ENCODE results near the gene DSCAM. TPM values are rescaled to one million over a fixed set of nuclear protein-coding genes. Genes with fewer than 3 reads are reported as not detected.
"Not testable (repeated sequence)": the region's sequence is repeated elsewhere in the genome, so short reads cannot be mapped to it uniquely, and the experiment has no call there.

DSCAM gene
- total RNA-seq, 2 donors from 2014 or later: 0.05 TPM; not detected in 1

DNA sequence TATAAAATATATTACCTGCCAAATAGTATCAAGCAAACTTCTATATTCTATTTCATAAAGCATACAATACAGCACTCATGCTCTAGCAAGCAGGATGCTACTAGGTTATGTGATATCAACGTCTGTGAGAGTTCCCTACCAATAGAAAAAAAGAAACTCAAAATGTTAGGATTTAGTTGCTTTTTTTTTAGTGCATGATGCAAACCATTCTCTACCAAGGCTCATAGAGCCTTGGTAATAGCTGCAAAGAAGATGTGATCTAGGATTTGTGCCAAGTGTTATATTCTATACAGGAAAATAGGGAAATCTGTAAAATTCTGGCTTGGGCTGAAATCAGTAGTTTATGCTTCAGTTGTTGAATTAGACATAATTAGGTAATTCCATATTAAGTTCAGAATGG, 394.4 kb downstream of the DSCAM start:
- Histone ChIP-seq H3K27ac (no peak overlapping the region), H3K4me3 (no peak overlapping the region), H3K4me1 (no peaks in the 10 kb centered on the region), H3K36me3 (no peaks in the 10 kb centered on the region), H3K9ac (ENCODE audit: low read depth in 2 of 2, low read length in 2 of 2) (no peak overlapping the region), H3K27me3 (no peaks in the 10 kb centered on the region), H3K9me3 (no peaks in the 10 kb centered on the region)
- TF ChIP-seq, protein P1, sequence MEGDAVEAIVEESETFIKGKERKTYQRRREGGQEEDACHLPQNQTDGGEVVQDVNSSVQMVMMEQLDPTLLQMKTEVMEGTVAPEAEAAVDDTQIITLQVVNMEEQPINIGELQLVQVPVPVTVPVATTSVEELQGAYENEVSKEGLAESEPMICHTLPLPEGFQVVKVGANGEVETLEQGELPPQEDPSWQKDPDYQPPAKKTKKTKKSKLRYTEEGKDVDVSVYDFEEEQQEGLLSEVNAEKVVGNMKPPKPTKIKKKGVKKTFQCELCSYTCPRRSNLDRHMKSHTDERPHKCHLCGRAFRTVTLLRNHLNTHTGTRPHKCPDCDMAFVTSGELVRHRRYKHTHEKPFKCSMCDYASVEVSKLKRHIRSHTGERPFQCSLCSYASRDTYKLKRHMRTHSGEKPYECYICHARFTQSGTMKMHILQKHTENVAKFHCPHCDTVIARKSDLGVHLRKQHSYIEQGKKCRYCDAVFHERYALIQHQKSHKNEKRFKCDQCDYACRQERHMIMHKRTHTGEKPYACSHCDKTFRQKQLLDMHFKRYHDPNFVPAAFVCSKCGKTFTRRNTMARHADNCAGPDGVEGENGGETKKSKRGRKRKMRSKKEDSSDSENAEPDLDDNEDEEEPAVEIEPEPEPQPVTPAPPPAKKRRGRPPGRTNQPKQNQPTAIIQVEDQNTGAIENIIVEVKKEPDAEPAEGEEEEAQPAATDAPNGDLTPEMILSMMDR (IDR thresholded peaks at IDR 0.05): no peak
- intact Hi-C loops (cut with DNase I): no loop called here
- no peak for DNase-seq

DNA sequence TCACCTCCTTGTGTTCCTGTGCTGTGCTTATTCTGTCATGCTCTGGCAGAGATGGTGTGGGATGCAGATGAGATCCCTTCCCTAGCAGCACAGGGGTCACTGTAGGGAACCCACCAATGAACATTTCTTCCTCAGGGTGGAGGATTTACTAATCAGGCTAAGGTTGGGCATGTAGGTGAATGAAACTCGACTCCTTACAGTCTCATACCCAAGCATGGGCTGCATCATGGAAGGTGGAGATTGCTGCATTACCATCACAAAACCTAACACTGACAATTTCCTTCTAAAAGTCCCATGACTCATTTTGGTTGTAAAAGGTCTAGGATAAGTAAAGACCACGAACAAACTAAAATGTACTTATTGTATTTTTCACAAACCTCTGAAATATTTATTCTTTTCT, 399.9 kb downstream of the DSCAM start:
- H3K27ac ChIP-seq: no peak overlapping the region
- no peaks in the 10 kb centered on the region for H3K27me3 ChIP-seq
- no peak for DNase-seq
- no peaks in the 10 kb centered on the region for H3K36me3 ChIP-seq
- TF ChIP-seq, protein P1 (IDR thresholded peaks at IDR 0.05): no peak
- no peak overlapping the region for H3K9ac ChIP-seq (ENCODE audit: low read depth in 2 of 2, low read length in 2 of 2)
- H3K9me3 ChIP-seq: no peaks in the 10 kb centered on the region
- no peaks in the 10 kb centered on the region for H3K4me1 ChIP-seq
- H3K4me3 ChIP-seq: no peak overlapping the region
- intact Hi-C loops (cut with DNase I): no loop called here

DNA sequence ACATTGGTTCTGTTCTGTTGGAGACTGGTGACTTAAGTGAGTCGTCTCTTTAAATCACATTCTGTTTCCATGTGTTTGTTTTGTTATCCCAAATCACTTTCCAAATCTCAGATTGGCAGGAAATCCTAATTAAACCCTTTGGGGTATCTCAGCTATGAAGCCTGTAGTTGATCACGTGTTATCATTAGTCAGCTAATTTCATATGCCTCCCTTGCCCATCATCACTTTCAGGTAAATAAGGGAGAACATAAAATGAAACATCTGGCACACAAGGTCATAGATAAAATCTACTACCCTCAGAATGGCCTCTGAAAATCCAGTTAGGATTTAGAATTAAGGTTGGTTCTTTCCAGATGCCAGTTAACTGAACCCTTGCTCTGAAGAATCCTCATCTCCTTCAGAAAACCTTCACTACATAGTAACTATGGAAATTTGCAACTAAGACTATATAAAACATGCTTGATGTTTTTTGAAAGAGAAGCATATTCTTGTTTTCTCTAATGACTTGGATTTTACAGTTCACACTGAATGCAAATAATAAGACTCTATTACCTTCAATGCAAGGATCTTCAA, 401.5 kb downstream of the DSCAM start:
- intact Hi-C loops (cut with DNase I): no loop called here
- Histone ChIP-seq H3K36me3 (no peaks in the 10 kb centered on the region), H3K4me3 (no peak overlapping the region), H3K27ac (no peak overlapping the region), H3K9me3 (no peaks in the 10 kb centered on the region), H3K4me1 (no peaks in the 10 kb centered on the region), H3K9ac (ENCODE audit: low read depth in 2 of 2, low read length in 2 of 2) (no peak overlapping the region), H3K27me3 (no peaks in the 10 kb centered on the region)
- no peak for DNase-seq
- TF ChIP-seq, protein P1 (IDR thresholded peaks at IDR 0.05): no peak

DNA sequence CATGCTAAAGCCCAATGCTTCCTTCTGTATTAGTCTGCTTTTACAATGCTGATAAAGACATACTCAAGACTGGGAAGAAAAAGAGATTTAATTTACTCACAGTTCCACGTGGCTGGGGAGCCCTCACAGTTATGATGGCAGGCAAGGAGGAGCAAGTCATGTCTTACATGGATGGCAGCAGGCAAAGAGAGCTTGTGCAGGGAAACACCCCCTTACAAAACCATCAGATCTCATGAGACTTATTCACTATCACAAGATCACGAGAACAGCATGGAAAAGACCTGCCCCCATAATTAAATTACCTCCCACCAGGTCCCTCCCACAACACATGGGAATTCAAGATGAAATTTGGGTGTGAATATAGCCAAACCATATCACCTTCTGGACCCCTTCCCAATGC, 407.4 kb downstream of the DSCAM start:
- H3K9ac ChIP-seq (ENCODE audit: low read depth in 2 of 2, low read length in 2 of 2); H3K27me3 ChIP-seq; DNase-seq; H3K4me3 ChIP-seq; H3K4me1 ChIP-seq; H3K36me3 ChIP-seq; intact Hi-C loops (cut with DNase I); H3K27ac ChIP-seq; H3K9me3 ChIP-seq: not testable (repeated sequence)

DNA sequence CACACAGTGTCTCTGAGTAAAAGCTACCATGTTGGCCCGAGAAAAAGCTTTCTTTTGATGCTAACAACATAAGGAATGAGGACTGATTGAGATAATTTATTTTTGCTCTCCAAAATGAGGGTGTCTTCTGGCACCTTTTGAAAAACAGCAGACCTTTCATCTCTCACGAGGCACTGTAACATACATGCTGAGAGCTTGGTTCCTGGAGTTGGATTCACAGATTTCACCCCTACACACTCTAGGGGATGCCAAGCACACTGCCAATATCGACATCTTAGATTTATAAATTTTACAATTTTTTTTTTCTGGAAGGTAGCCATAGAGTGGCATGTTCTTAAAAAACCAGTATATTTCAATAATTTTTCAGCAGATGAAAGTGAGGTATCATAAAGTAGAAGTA, 408.3 kb downstream of the DSCAM start:
- intact Hi-C loops (cut with DNase I): no loop called here
- H3K27ac ChIP-seq: no peak overlapping the region
- H3K36me3 ChIP-seq: no peaks in the 10 kb centered on the region
- H3K4me3 ChIP-seq: no peak overlapping the region
- no peak for DNase-seq
- no peaks in the 10 kb centered on the region for H3K9me3 ChIP-seq
- no peaks in the 10 kb centered on the region for H3K27me3 ChIP-seq
- TF ChIP-seq, protein P1 (IDR thresholded peaks at IDR 0.05): no peak
- H3K4me1 ChIP-seq: no peaks in the 10 kb centered on the region
- H3K9ac ChIP-seq (ENCODE audit: low read depth in 2 of 2, low read length in 2 of 2): no peak overlapping the region

DNA sequence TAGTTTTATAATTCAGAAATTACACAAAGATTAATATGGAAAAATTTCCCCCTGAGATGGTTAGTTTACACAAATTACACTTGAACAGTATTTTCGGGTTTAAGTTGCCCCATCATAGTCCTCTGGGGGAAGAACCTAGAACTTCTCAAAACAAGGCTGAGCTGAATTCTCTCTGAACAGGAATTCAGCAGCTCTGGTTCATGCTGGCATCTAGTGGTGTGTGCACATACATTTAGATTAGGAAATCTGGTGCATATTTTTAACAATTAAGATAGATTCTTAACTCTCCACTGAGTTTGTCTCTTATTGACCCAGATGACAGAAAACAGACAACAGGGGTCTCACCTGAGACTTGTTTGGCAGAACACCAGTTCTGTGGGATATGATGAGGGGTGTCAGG, 410.7 kb downstream of the DSCAM start:
- TF ChIP-seq, protein P1 (IDR thresholded peaks at IDR 0.05): no peak
- Histone ChIP-seq H3K9me3 (no peaks in the 10 kb centered on the region), H3K4me1 (no peaks in the 10 kb centered on the region), H3K27me3 (no peaks in the 10 kb centered on the region), H3K9ac (ENCODE audit: low read depth in 2 of 2, low read length in 2 of 2) (no peak overlapping the region), H3K36me3 (no peaks in the 10 kb centered on the region), H3K4me3 (no peak overlapping the region), H3K27ac (no peak overlapping the region)
- intact Hi-C loops (cut with DNase I): no loop called here
- DNase-seq: no peak

Data from colonic mucosa (tissue), 4 donors.